Neuron (in vitro differentiated cells): Measurements from ENCODE around the gene SORBS2.
A peak's percentile ranks its signal among the peaks of the same experiment; 100 is the strongest.
"Not testable (repeated sequence)": the region's sequence is repeated elsewhere in the genome, so short reads cannot be mapped to it uniquely, and the experiment has no call there.

ENCODE experiments used
- H2AFZ ChIP-seq: one replicate; pipeline ENCODE4 v1.6.1; 2013; ENCODE audit warnings: low read depth, mild to moderate bottlenecking, inconsistent platforms, low read length, moderate library complexity
- H3K27me3 ChIP-seq: one replicate; pipeline ENCODE4 v1.6.1; 2013; ENCODE audit warnings: low read length; ENCODE audit not compliant: insufficient read depth
- H3K36me3 ChIP-seq: one replicate; pipeline ENCODE4 v1.6.1; 2013; ENCODE audit warnings: low read length; ENCODE audit not compliant: insufficient read depth
- H3K4me1 ChIP-seq: one replicate; pipeline ENCODE4 v1.6.1; 2013; ENCODE audit warnings: low read length; ENCODE audit not compliant: insufficient read depth
- H3K4me3 ChIP-seq: 2 replicates; pipeline ENCODE4 v1.5.1; 2013; ENCODE audit warnings: mild to moderate bottlenecking, low read length, moderate library complexity
- H3K9me3 ChIP-seq: one replicate; pipeline ENCODE4 v1.6.1; 2013; ENCODE audit warnings: low read length

Gene SORBS2

GRCh38 chr4:185567381-185568376, 244.3 kb downstream of the SORBS2 start:
- Histone ChIP-seq H2AFZ (peak overlapping the region; percentile 16), H3K4me1 (peaks cover 12% of the 10 kb centered on the region), H3K4me3 (no peak overlapping the region)

GRCh38 chr4:185566972-185567371, 245.0 kb downstream of the SORBS2 start:
- Histone ChIP-seq H3K4me1 (peaks cover 12% of the 10 kb centered on the region), H2AFZ (no peak overlapping the region), H3K36me3 (no peaks in the 10 kb centered on the region), H3K4me3 (no peak overlapping the region), H3K27me3 (no peaks in the 10 kb centered on the region), H3K9me3 (peaks cover 4% of the 10 kb centered on the region)

More at GRCh38 chr4:185567381-185568376, 244.3 kb downstream of the SORBS2 start:
- no peaks in the 10 kb centered on the region for H3K36me3 ChIP-seq
- peaks cover 2% of the 10 kb centered on the region for H3K9me3 ChIP-seq
- no peaks in the 10 kb centered on the region for H3K27me3 ChIP-seq

- Histone ChIP-seq H3K36me3 (no peaks in the 10 kb centered on the region), H2AFZ (no peak overlapping the region), H3K4me1 (peaks cover 12% of the 10 kb centered on the region), H3K9me3 (peaks cover 7% of the 10 kb centered on the region), H3K4me3 (no peak overlapping the region), H3K27me3 (no peaks in the 10 kb centered on the region)
Observed at GRCh38 chr4:185566425-185566824, 245.6 kb downstream of the SORBS2 start.

DNA sequence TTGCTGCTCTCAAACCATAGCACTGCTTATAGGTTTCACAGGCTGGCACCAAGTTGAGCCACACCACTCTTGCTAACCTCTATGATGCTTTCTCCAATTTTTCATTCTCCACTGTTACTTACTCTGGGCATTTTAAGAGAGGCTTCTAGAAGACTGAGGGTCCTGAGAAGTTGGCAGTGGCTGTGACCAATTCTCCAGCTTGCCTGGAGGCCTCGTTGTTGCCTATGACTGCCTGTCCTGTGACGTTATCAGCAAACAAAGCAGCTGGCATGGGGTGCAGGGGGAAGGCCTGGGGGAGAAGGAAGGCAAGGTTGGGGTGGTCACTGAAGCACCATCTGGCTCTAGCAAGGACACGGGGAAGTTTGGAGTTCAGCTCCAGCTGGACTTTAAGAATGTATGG, 246.3 kb downstream of the SORBS2 start:
- no peak overlapping the region for H3K4me3 ChIP-seq
- no peaks in the 10 kb centered on the region for H3K36me3 ChIP-seq
- peaks cover 7% of the 10 kb centered on the region for H3K9me3 ChIP-seq
- H2AFZ ChIP-seq, result no peak overlapping the region
- H3K27me3 ChIP-seq, result no peaks in the 10 kb centered on the region
- H3K4me1 ChIP-seq, result peaks cover 12% of the 10 kb centered on the region

DNA sequence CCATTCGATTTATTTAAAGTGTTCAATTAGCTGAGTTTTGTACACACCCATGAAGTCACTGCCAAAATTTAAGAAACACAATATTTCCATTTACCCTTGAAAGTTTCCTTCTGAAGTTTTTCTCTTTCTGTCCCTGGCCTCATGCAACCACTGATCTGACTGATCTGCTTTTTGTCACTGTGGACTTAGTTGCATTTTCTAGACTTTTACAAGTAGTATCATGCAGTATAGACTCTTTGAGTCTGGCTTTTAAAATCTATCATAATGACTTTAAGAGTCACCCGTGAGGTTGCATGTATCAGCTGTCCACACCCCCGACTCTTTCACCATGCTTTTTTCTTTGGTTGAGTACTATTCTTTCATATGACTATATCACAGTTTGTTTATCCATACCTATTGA, 247.6 kb downstream of the SORBS2 start:
- peaks cover 16% of the 10 kb centered on the region for H3K4me1 ChIP-seq
- no peaks in the 10 kb centered on the region for H3K27me3 ChIP-seq
- no peak overlapping the region for H2AFZ ChIP-seq
- peaks cover 7% of the 10 kb centered on the region for H3K9me3 ChIP-seq
- no peak overlapping the region for H3K4me3 ChIP-seq
- no peaks in the 10 kb centered on the region for H3K36me3 ChIP-seq

DNA sequence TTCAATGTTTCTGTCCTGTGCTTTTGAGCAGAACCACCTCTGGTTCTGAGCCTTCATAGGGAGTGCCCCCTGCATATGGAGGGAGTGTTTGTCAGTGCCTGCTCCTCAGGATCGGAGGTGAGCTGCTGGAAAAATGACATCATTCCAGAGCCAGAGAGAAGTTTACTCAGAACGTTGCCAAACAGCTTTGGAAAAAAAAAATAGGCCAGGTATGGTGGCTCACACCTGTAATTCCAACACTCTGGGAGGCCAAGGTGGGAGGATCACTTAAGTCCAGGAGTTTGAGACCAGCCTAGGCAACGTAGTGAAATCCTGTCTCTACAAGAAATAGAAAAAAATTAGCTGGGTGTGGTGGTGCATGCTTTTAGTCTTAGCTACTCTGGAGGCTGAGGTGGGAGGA, 249.5 kb downstream of the SORBS2 start:
- Histone ChIP-seq H3K4me1 (peaks cover 9% of the 10 kb centered on the region), H3K36me3 (no peaks in the 10 kb centered on the region), H2AFZ (no peak overlapping the region), H3K27me3 (no peaks in the 10 kb centered on the region), H3K4me3 (no peak overlapping the region), H3K9me3 (peaks cover 7% of the 10 kb centered on the region)

GRCh38 chr4:185560316-185560715, 251.7 kb downstream of the SORBS2 start:
- H2AFZ ChIP-seq, result no peak overlapping the region
- no peaks in the 10 kb centered on the region for H3K27me3 ChIP-seq
- no peak overlapping the region for H3K4me3 ChIP-seq
- no peaks in the 10 kb centered on the region for H3K36me3 ChIP-seq
- H3K9me3 ChIP-seq, result peaks cover 7% of the 10 kb centered on the region
- peaks cover 4% of the 10 kb centered on the region for H3K4me1 ChIP-seq

DNA sequence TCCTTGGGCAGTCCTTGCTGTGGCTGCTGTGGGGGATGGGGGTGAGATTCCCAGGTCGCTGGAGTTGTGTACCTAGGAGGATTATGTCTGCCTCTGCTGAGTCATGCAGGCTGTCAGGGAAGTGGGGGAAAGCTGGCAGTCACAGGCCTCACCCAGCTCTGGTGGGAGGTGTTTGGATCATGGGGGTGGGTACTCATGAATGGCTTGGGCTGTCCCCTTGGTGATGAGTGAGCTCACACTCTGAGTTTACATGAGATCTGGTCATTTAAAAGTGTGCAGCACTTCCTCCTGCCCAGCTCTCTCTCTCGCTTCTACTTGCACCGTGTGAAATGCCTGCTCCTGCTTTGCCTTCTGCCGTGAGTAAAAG, 252.1 kb downstream of the SORBS2 start:
- Histone ChIP-seq H3K9me3 (peaks cover 7% of the 10 kb centered on the region), H3K36me3 (no peaks in the 10 kb centered on the region), H3K4me3 (no peak overlapping the region), H3K4me1 (peaks cover 4% of the 10 kb centered on the region), H3K27me3 (no peaks in the 10 kb centered on the region), H2AFZ (no peak overlapping the region)

DNA sequence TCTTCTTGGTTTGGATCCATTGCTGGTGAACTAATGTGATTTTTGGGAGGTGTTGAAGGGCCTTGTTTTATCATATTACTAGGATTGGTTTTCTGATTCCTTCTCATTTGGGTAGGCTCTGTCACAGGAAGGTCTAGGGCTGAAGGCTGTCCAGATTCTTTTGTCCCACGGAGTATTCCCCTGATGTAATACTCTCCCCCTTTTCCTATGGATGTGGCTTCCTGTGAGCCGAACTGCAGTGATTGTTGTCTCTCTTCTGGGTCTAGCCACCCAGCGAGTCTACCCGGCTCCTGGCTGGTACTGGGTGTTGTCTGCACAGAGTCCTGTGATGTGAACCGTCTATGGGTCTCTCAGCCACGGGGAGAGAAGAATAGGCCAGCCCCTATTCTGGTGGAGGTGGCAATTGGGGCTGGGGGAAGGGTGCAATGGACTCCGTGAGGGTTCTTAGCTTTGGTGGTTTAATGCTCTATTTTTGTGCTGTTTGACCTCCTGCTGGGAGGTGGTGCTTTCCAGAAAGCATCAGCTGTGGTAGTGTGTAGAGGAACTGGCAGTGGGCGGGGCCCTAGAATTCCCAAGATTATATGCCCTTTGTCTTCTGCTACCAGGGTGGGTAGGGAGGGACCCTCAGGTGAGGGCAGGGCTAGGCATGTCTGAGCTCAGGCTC, 252.6 kb downstream of the SORBS2 start:
- not testable (repeated sequence) for H3K36me3 ChIP-seq, H3K4me1 ChIP-seq, H3K27me3 ChIP-seq, H3K9me3 ChIP-seq, H3K4me3 ChIP-seq, H2AFZ ChIP-seq

DNA sequence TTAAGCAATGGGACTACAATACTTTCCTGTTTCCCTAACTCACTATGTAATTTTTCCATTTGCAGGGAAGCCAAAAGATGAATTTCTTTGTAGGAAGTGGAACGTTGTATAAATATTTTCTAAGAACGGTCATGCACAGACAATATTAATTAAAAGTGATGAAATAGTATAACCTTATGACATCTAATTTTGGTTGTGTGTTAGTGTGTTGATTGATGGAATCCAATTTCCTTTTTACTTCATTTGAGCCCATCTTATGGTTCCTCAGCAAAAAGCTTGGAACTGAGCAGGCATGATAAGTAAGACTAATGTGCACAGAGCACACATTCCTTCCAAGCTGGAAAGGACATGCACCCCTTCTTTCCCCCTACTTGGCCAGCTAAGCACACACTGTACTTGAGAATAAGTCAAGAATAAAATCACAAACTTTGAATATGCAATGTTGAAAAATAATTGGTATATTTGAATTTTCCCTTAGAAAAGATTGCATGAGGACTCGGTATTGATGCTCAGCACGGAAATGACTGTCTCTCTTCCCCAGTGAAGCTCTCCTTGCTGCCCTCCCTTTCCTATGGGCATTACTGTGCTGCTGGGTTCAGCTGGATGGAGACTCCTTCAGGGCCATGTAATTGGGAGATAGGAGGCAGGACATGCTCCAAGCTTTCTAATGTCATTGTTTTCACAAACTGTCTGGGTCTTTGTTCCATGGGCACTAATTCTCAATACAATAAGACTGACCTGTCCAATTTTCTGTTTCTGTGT, 257.4 kb downstream of the SORBS2 start:
- H3K27me3 ChIP-seq, result no peaks in the 10 kb centered on the region
- no peaks in the 10 kb centered on the region for H3K4me1 ChIP-seq
- H3K4me3 ChIP-seq, result no peak overlapping the region
- H3K36me3 ChIP-seq, result no peaks in the 10 kb centered on the region
- H2AFZ ChIP-seq, result no peak overlapping the region
- H3K9me3 ChIP-seq, result no peaks in the 10 kb centered on the region

GRCh38 chr4:185552254-185552653, 259.7 kb downstream of the SORBS2 start:
- no peak overlapping the region for H2AFZ ChIP-seq
- H3K4me3 ChIP-seq, result no peak overlapping the region
- H3K9me3 ChIP-seq, result no peaks in the 10 kb centered on the region
- no peaks in the 10 kb centered on the region for H3K36me3 ChIP-seq
- no peaks in the 10 kb centered on the region for H3K4me1 ChIP-seq
- H3K27me3 ChIP-seq, result no peaks in the 10 kb centered on the region

- Histone ChIP-seq H3K4me3 (no peak overlapping the region), H3K4me1 (no peaks in the 10 kb centered on the region), H3K27me3 (no peaks in the 10 kb centered on the region), H3K36me3 (no peaks in the 10 kb centered on the region), H2AFZ (no peak overlapping the region), H3K9me3 (no peaks in the 10 kb centered on the region)
Observed at GRCh38 chr4:185550933-185551332, 261.1 kb downstream of the SORBS2 start.

DNA sequence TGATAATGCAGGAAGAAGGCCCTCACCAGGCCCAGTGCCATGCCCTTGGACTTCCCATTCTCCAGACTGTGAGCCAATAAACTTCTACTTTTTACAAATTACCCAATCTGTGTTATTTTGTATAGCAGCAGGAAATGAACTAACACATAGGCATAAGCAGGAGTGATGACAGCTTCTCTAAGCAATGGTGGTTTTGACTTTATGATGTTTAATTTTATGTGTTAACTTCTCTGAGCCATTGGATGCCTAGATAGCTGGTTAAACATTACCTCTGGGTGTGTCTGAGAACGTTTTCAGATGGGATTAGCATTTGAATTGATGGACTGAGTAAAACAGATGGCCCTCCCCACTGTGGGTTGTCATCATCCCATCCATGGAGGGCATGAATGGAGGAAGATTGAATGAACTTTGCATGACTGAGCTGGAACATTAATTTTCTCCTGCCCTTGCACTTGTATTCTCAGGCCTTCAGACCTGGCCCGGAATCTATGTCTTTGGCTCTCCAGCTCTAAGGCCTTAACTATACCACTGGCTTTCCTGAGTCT, 262.8 kb downstream of the SORBS2 start:
- Histone ChIP-seq H3K4me3 (no peak overlapping the region), H3K36me3 (no peaks in the 10 kb centered on the region), H3K9me3 (peaks cover 4% of the 10 kb centered on the region), H2AFZ (no peak overlapping the region), H3K27me3 (no peaks in the 10 kb centered on the region), H3K4me1 (no peaks in the 10 kb centered on the region)
